Measurements from ENCODE around the gene FGD4.

DNA sequence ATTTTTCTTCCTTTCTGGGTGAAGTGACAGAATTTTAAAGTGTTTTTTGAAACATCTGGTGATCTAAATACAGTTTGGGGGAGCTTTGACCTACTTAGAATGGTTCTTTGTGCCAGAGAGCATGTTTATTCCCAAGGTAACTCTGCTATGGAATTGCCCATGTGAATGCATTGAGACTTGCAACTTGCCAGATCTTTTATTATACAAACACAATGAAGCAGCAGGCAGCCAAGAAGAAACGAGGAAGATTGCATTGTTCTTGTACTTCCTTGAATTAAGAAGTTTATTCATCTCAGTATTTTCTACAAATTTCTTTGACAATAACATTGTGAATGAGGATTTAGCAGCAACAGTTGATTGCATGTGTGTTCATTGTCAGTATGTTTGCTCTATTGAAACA, 55.5 kb downstream of the FGD4 start:
- TF ChIP-seq, protein P1, sequence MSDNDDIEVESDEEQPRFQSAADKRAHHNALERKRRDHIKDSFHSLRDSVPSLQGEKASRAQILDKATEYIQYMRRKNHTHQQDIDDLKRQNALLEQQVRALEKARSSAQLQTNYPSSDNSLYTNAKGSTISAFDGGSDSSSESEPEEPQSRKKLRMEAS (IDR thresholded peaks at IDR 0.05; ENCODE audit: insufficient read depth, insufficient read length): no peak
- TF ChIP-seq, protein P2, sequence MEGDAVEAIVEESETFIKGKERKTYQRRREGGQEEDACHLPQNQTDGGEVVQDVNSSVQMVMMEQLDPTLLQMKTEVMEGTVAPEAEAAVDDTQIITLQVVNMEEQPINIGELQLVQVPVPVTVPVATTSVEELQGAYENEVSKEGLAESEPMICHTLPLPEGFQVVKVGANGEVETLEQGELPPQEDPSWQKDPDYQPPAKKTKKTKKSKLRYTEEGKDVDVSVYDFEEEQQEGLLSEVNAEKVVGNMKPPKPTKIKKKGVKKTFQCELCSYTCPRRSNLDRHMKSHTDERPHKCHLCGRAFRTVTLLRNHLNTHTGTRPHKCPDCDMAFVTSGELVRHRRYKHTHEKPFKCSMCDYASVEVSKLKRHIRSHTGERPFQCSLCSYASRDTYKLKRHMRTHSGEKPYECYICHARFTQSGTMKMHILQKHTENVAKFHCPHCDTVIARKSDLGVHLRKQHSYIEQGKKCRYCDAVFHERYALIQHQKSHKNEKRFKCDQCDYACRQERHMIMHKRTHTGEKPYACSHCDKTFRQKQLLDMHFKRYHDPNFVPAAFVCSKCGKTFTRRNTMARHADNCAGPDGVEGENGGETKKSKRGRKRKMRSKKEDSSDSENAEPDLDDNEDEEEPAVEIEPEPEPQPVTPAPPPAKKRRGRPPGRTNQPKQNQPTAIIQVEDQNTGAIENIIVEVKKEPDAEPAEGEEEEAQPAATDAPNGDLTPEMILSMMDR (IDR thresholded peaks at IDR 0.05; ENCODE audit: extremely low read depth in 1 of 2, insufficient read depth in 1 of 2, low read depth in 1 of 2, low read length in 2 of 2): no peak
- TF ChIP-seq POLR2A (IDR thresholded peaks at IDR 0.05; ENCODE audit: low read depth, low read length): no peak

Data from endothelial cell of umbilical vein (primary cell).